ENCODE data around the gene STK17A.

Gene STK17A

GRCh38 chr7:43642897-43643630 is 60.2 kb downstream of the STK17A start:
- TF ChIP-seq, protein P1, sequence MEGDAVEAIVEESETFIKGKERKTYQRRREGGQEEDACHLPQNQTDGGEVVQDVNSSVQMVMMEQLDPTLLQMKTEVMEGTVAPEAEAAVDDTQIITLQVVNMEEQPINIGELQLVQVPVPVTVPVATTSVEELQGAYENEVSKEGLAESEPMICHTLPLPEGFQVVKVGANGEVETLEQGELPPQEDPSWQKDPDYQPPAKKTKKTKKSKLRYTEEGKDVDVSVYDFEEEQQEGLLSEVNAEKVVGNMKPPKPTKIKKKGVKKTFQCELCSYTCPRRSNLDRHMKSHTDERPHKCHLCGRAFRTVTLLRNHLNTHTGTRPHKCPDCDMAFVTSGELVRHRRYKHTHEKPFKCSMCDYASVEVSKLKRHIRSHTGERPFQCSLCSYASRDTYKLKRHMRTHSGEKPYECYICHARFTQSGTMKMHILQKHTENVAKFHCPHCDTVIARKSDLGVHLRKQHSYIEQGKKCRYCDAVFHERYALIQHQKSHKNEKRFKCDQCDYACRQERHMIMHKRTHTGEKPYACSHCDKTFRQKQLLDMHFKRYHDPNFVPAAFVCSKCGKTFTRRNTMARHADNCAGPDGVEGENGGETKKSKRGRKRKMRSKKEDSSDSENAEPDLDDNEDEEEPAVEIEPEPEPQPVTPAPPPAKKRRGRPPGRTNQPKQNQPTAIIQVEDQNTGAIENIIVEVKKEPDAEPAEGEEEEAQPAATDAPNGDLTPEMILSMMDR (IDR thresholded peaks at IDR 0.05; ENCODE audit: insufficient read depth, low read depth, low read length, missing control alignments) = no peak
- no peak overlapping the region for H3K4me3 ChIP-seq (ENCODE audit: low read length)
- DNase-seq (ENCODE audit: low read depth) = no peak

- TF ChIP-seq, protein P1 (IDR thresholded peaks at IDR 0.05; ENCODE audit: insufficient read depth, low read depth, low read length, missing control alignments) = no peak
- H3K4me3 ChIP-seq (ENCODE audit: low read length) = no peak overlapping the region
- no peak for DNase-seq (ENCODE audit: low read depth)
Observed at GRCh38 chr7:43643846-43644245, 60.9 kb downstream of the STK17A start.

GRCh38 chr7:43645699-43646226 is 62.9 kb downstream of the STK17A start:
- TF ChIP-seq, protein P1 (IDR thresholded peaks at IDR 0.05; ENCODE audit: insufficient read depth, low read depth, low read length, missing control alignments) = no peak
- DNase-seq (ENCODE audit: low read depth) = no peak
- H3K4me3 ChIP-seq (ENCODE audit: low read length) = no peak overlapping the region

DNA sequence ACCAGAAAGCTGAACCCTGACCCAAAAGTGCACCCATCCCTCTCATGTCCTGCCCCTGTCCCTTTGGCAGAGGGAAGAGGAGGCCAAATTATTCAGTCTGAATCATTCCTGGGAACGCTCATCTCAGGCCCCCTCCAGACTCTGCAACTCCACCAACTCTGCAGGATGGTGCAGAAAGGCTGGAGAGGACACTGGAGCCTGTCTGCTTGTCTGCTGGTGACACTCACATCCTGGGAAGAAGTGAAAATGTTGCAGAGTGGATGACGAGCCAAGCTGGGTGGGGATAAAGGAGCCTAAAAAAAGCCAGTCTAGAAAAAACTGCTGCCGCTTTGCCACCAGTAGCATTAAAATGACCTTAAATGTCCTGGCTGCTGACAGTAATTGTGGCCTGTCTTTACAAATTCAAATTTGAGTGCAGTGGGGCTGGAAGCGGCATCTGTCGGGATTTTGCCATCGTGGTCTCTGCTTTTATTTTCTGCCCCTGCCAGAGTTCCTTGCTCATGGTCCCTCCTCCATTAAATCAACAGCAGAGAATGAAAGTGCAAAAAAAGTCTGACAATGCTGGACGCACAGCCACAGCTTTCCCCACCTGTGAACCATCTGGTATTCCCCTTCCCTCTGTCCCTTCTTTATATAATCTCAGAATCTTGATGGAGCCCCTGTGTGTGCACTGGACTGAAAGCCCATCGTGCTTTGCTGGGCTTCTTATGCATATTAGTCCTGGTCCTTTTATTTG is 63.9 kb downstream of the STK17A start:
- no peak overlapping the region for H3K4me3 ChIP-seq (ENCODE audit: low read length)
- DNase-seq (ENCODE audit: low read depth) = no peak
- TF ChIP-seq, protein P1 (IDR thresholded peaks at IDR 0.05; ENCODE audit: insufficient read depth, low read depth, low read length, missing control alignments) = no peak

DNA sequence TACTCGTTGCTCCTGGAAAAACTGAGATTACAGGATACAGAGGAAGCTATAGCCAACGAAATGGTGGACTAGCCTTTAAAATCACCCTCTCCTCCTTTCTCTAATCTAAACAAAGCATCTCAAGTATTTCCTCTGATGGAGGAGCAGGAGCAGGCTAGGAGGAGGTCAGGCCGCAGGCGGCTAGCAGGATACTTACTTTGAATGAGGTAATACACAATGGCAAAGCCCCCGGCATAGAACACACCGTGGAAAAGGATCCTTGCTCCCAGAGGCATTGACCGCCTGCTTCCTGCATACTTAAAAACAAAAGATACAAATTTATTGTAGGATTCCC is 64.4 kb downstream of the STK17A start:
- no peak for DNase-seq (ENCODE audit: low read depth)
- TF ChIP-seq, protein P1 (IDR thresholded peaks at IDR 0.05; ENCODE audit: insufficient read depth, low read depth, low read length, missing control alignments) = no peak
- no peak overlapping the region for H3K4me3 ChIP-seq (ENCODE audit: low read length)

- DNase-seq (ENCODE audit: low read depth) = peak; percentile 98
- TF ChIP-seq, protein P1 (IDR thresholded peaks at IDR 0.05; ENCODE audit: insufficient read depth, low read depth, low read length, missing control alignments) = no peak
- no peak overlapping the region for H3K4me3 ChIP-seq (ENCODE audit: low read length)
Observed at GRCh38 chr7:43647673-43648472, 65.0 kb downstream of the STK17A start.
